Gastroesophageal sphincter (tissue), 3 donors: ENCODE data around the gene KCNC3.

ENCODE experiments used
- CTCF ChIP-seq, 4 experiments: fragments of 200-600 bp in 2 of 4; fragments of 450-650 bp in 2 of 4; sonication (generic) in 1 of 4; IDR thresholded peaks; one replicate each; pipeline ENCODE4 v1.5.1; 2017 to 2019; ENCODE audit warnings: antibody characterized with exemption in 4 of 4, mild to moderate bottlenecking in 2 of 4, moderate library complexity in 2 of 4
- EP300 ChIP-seq: sonication (generic); formaldehyde crosslinking; IDR thresholded peaks from one replicate; pipeline ENCODE4 v1.6.1; 2017; ENCODE audit warnings: antibody characterized with exemption, mild to moderate bottlenecking
- POLR2AphosphoS5 ChIP-seq: sonication (generic); formaldehyde crosslinking; IDR thresholded peaks from one replicate; pipeline ENCODE4 v1.6.1; 2017; ENCODE audit warnings: antibody characterized with exemption

DNA sequence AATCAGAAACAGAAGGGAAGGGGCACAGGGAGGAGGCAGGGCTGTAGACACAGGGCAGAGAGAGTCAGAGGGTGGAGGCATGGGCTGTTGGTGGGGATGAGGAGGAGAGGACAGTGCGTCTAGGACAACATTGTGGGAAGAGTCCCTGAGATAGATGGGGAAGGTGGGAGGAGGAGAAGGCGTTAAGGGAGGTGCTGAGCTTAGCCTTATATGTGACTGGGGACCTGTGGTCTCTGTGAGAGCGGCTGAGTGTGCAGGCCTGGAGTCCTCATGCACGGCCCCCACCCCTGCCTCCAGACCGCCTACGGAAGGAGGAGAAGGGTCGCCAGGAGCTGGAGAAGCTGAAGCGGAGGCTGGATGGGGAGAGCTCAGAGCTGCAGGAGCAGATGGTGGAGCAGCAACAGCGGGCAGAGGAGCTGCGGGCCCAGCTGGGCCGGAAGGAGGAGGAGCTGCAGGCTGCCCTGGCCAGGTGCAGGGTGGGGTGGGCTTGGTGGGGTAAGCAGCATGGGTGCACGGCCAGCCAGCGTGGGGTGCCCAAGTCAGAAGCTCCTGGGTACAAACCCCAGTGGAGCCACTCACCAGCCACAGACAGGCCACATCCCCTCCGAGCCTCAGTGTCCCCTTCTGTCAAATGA lies 56.8 kb downstream of the KCNC3 start:
- TF ChIP-seq POLR2AphosphoS5 (no peak), CTCF (IDR thresholded peaks at IDR 0.05) (no peak), EP300 (no peak)
